CD4-positive, alpha-beta T cell treated with Interleukin-4 for 1 hour (primary cell): ENCODE measurements around the gene AATK.
"Not testable (repeated sequence)": the region's sequence is repeated elsewhere in the genome, so short reads cannot be mapped to it uniquely, and the experiment has no call there.

Experiments used
- DNase-seq, 2 donors: peaks; one replicate each; pipeline ENCODE4 v3.0.0-alpha.2; 2020 to 2022

Gene AATK

DNA sequence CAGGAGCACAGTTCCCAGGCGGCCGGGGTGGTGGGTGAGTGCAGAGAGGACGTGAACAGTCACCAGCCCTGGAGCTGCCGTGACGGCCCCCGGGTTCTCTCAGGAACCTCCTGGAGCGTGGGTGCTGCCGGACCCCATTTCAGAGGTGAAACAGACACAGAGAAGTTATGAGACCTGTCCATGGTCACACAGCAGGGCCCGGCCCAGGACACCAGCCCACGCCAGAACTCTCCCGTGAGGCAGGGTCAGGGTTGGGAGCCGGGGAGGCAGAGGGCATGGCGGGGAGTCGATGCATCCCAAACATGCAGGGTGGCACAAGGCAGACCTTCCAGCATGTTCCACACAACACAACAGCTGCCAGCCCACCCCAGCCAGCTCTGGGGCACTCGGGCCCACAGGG, 4.5 kb downstream of the AATK start:
- DNase-seq = no peak

DNA sequence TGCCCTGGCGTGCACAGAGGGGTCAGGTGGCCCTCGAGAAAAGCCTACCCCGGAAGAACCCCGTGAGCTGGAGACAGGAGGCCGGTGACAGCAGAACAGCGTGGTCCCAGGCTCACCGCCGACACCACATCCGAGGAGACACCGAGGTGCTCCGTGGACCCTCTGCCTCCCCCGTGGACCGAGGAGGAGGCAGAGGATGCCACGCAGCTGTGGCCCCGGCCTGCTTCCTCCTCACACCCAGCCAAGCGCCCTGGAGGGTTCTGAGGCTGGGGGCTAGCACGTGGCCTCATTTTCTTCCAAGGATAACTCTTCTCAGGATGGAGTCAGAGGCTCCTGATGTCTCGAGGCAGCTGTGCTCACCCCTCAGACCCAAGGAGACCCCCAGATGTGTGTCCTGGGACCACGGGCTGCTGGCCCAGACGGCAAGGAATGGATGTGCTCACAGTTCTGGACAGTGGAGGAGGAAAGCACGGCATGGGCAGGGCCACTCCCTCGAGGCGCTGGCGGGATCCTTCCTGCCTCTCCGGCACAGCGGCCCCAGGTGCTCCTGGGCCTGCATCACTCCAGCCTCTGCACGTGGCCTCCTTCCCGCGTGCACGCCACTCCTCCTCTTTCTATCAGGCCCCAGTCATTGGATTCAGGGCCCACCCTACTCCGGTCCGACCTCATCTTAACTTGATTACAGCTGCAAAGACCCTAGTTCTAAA, 5.1 kb downstream of the AATK start:
- DNase-seq = no peak

DNA sequence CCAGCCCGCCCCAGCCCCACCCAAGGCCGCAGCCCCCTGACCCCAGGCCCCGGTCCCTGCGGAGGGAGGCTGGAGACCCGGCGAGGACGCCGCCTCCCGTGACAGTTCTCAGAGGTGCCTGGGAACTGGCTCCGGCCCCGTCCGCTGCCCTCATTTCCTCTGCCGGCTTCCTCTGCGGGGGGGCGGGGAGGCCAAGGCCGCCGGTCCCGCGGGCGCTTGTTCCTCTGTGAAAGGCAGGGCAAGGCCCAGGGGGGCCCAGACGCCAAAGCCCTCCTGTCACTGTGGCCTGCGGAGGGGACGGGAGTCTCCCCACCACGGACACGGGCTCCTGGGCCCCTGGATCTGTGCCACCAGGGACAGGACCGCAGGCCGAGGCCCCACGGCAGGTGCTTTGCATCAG, 5.7 kb downstream of the AATK start:
- DNase-seq = peak in 1 of 2 donors; percentile 38

DNA sequence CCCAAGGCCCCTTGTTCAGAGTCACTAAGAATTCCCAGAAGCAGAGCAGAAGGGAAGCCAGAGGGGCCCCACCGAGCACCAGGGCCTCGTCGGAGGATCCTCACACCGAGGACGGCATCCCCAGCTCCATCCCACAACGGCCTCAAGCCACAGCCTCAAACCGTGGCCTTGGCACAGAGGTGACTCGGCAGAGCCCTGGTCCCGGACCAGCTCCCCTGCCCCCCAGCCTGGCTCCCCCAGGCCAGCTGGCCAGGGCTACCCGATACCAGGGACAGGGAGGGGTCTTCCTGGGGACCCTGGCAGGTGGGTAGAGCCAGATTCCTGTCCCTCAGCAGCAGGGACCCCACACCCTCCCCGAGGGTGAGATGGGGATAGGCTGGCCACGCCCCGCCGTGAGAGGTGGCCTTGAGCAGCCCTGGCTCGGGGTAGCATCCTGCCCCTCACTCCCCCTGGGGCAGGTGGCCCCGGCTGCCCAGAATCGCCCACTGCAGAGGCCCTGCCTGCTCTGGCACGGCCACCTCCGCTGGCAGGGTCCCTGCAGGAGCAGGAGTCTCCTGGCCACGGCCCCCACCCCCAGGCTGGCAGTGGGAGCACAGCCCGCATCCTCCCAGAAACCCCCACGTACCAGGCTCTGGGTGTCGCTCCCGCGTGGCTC, 6.3 kb downstream of the AATK start:
- DNase-seq = no peak

DNA sequence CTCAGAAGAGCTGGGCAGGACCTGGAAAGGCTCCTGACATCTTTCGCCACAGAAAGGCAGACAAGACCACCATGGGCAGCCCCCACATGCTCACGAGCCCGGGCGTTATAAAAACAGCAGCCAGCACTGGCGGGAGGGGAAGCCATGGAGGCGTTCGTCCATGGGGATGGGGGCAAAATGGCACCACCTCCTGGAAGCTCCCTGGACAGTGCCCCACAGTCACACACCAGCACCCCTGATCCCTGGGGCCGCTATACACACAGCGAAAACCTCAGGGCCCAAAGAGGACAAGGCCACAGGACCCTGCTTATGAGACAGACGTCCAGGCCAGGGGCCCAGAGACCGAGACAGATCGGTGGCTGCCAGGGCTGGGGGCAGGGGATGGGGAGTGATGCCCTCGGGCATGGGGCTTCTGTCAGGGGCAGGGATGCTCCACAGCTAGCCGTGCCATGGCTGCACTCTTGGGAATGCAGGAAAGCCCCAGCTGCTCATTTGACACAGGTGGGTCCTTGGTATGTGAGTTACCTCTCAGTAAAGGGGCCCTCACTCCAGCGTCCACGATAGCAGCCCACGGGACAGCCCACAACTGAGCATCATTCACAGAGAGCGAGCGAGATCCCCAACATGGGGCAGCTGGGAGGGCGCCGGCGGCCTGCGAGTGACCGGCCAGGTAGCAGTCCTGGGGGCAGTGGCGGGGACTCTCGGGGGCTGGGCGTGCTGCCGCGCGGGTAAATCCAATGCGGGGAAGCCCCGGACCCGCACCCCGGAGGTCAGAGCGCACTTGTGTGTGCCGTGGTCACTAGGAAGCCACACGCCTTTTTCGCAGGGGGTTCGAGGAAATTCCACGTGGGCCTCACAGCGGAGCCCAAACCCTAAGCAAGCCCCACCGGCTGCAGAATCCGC, 7.1 kb downstream of the AATK start:
- DNase-seq = no peak

DNA sequence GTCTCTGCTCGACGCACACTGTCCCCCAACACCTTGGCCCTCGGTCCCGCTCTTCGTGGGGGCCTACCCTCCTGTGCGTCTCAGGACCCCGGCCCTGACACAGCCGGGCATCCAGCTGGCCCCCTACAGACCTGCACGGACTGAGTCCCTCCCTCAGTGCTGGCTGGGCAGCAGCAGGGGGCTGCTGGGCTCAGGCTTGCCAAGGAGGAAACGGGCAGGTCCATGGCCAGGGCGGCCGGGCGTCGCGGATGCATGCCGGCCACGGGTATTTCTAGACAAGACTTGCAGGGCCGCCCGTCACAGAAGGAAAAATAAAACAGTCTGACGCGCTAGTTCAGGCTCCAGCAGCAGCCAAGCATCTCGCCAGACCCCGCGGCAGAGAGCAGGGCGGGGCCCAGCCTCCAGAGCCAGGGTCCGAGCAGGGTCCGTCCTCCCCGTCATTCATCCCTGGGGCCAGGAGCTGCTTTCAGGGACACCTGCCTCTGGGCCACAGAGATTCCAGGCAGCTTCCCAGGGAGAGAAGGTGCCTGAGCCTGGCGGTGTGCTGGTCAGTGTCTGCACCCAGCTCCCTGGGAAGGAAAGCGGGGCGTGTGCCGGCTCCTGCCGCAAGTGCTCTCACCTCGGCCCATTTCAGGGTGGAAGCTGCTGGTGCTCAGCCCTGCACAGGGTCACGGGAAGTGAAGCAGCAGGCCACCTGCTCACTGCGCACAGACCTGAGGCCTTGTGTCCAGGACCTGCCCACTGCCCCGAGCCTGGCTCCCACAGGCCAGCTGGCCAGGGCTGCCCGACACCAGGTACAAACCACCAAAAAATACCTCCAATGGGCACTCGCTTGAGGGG, 8.0 kb downstream of the AATK start:
- no peak for DNase-seq

DNA sequence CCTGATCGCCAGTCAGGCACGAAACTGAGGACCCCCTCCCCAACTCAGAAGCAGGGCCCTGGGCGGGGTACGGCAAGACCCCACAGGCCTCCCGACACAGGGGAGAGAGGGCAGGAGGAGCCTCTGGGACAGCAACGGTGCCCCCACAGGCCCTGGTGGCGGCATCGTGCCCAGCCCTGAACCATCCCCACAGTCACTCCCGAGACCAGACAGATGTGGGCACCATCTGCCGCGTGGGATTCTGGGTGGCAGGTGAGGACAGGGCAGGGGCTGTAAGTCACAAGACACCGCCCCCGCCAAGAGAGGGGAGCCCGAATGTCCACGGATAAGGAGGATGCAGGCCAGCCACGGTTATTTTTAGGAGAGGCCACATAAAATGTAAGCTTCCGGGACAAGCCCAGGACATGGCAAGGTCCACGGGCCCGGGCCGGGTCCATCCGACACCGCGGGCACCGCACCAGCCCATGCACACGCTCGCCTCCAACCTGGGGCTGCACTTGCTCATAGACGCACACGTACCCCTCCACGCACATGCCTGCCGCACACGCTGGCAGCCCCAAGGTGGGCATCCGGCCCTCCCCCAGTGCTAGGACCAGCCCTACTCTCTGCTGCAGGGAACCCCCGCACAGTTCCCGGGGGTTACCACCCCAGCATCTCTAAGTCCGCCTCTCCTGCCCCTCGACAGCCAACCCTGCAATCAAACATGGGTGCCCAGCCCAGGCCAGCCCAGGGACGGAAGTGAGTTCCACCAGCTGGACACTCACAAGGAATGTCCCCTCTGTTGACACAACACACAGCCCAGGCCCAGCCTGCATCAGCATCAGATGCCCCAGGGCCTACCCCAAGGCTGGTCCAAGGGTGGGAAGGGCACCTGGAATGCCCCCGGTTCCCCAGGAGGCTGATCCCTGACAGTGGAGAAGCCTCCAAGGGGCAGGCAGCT, 8.9 kb downstream of the AATK start:
- no peak for DNase-seq

DNA sequence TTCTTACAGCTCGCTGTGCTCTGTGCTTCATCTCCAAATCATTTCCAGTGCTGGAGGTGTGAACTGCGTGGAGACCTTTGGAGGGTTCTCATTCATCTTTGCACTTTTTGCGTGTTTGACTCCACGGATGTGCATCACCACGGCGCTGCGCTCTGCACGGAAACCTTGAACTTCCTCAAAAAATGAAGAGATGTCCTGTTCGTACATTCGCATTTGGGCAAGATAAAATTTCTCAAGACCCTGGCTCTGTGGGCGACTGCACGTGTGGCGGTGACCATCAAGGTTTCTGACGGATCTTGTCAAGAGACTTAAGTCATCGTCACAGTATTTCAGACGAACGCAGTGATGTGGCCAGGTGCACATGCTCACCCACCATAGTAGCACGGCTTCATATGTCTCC, 11.1 kb downstream of the AATK start:
- DNase-seq = peak in 1 of 2 donors; percentile 20

DNA sequence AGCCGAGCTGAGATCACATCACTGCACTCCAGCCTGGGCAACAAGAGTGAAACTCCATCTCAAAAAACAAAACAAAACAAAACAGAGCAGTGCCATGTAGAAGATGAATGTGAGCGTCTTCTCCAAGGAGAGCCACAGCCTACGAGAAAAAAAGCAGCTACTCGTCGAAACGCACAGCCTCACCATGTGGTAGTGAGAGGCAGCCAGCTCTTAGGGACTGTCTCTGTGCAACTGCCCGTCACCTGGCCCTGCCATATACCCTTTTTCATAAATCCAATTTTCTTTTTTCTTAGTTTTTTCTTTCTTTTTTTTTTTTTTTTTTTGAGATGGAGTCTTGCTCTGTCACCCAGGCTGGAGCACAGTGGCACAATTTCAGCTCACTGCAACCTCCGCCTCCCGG, 12.0 kb downstream of the AATK start:
- DNase-seq = not testable (repeated sequence)

DNA sequence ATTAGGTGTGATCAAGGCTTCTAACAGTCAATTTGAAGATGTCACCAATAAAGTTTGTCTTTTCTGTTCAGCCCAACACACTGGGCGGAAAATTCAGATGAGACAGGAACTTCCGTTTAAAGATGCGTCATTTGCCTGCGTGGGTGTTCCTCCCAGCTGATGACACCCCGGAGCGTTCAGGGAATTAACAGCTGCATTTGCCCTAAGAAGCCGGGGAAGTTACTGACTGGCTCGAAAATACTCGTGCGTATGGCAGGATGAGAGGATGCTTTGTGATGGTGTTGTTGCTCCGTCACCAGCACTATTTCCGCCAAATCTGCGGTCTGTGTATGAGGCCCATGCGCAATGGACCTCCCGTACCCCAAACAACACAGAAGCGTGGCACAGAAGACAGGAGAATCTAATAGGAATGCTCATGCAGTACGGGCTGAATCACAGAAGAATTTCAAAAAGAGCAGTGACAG, 12.6 kb downstream of the AATK start:
- DNase-seq = peak; percentile 36 to 50

DNA sequence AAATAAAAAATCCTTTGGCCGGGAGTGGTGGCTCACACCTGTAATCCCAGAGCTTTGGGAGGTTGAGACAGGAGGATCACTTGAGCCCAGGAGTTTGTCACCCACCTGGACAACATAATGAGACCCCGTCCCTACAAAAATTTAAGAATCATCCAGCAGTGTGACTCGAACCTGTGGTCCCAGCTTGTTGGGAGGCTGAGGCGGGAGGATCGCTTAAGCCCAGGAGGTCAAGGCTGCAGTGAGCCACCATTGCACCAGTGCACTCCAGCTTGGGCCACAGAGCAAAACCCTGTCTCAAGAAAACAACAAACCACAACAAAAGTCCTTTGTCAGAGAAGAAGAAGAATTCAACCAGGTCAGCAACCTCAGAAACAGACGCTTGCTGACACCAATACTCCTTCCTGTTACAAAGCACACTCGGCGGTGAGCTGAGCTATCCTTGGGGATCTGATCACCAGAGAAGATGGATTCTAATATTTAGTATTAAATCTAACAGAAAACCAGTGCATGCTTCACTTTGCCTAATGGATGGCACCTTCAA, 13.7 kb downstream of the AATK start:
- DNase-seq = no peak

DNA sequence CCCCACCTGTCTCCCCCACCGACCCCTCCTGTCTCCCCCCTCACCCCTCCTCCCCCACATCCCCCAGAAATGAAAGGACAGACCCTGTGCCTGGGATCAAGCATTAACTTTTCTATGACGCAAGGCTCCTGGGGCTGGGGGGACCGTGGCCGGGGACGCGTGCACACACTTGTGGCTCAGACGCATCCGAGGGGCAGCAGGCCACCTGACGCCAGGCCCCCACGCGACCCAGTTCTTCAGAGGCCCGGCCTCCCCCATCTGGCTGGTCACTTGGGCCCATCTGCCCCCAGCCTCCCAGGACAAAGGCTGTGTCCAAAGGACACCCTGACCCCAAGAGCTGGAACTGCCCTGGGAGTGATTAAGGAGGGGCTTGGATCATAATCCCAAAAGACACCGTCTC, 14.7 kb downstream of the AATK start:
- no peak for DNase-seq

DNA sequence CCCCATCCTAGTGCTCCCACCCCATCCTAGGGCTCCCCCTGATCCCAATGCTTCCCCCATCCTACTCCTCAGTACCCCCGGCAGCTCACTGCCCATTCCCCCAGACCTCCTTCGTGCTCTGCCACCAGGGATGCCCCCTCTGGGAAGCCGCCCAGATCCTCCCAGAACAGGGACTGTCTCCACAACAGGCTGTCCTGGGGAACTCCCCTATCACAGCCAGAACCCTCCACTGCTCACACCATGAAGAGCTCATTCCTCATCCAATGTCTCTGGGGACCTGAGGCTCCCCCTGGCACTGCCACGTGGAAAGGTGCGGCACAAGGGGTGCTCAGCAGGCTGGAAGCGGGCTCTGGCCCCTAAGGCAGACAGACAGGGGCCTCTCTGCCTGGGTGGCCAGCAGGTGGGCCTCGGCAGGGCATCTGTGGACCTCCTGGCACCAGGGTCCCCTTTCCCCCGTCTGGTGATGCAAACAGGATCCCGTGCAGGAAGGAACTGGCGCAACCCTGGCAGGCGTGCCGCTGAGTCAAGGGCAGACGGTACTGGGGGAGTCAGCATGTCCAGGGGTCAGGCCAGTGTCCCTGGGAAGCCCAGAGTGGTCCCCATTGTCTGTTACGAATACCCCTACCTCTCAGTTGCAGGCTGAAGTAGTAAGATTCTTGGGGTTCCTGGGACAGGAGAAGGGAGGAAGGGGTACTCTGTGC, 15.5 kb downstream of the AATK start:
- peak in 1 of 2 donors; percentile 67 for DNase-seq

DNA sequence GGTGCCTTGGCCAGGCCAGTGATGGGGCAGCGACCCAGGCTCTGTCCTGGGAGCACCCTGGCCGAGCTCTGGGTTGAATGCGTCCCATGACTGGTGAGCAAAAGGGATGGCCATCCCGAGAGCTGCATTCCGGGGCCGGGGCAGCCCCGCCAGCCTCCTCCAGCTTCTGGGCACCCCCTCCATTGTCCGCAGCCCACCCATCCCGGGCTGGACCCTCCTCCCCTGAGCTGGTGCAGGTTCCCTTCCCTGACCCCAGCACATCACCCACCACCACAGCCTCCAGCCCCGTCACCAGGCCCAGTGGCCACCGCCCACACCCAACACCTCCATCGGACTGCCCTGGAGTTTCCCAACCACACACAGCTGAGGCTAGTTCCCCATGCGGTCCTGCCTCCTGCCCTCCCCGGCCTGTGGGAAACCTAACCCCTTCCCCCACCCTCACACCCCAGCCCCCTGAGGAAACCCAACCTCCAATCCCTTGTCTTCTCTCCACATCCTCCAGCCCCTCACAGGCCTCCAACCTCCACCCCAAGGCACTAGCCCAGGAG, 17.0 kb downstream of the AATK start:
- DNase-seq = peak in 1 of 2 donors; percentile 48

DNA sequence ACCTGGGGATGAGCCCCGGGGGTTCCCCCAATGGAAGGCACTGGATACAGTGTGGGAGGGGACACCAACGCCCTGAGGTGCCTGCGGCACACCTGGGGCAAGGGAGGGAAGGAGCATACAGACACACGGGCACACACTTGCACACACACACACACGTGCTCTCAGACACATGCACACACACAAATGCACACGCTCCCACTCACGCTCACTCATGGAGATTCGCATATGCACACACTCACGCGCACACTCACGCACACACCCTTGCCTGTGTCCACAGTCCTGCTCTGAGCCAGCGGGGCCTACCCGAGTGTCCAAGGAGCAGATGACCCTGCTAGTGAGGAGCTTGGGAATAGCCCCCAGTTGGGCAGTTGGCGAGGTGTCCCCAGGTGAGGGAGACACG, 17.4 kb downstream of the AATK start:
- no peak for DNase-seq

DNA sequence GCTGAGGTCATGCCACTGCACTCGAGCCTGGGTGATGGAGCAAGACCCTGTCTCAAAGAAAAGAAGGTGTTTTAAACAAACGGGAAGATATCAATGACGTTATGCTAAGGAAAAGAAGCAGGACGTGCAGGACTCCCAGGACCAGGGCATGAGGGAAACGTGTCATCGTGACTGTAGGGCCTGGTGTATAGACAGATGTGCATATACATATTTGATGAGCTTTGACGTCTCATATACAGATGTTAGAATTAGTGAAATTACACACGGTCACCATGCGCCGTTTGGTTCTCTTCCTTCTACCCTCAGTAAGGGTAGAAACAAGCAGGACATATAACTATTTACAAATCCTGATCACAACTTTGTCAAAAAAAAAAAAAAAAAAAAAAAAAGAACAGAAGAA, 18.3 kb downstream of the AATK start:
- DNase-seq = no peak

DNA sequence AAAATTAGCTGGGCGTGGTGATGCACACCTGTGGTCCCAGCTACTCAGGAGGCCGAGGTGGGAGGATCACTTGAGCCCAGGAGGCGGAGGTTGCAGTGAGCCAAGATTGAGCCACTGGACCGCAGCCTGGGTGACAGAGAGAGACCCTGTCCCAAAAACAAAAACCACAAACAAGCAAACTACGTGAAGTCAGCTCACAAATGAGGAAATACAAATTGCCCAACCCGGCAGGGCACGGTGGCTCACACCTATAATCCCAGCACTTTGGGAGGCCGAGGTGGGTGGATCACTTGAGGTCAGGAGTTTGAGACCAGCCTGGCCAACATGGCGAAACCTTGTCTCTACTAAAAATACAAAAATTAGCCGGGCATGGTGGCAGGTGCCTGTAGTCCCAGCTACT, 19.8 kb downstream of the AATK start:
- not testable (repeated sequence) for DNase-seq

DNA sequence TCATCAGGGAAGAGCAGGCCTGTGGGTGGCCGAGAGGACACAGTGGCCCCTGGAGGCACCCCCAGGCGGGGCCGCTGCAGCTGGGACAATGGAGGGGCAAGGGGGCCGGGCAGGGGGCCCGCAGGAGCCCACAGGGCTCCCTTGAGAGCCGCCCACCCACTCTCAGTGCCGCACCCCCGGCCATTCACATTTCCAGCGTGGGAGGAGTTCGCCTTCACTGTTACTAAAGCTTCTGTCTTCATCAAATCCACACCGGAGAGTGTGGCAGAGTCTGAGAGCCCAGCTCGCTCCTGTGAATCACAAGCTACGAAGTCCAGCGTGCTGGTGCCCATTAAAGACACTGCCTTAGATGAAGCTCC, 21.6 kb downstream of the AATK start:
- DNase-seq = no peak

DNA sequence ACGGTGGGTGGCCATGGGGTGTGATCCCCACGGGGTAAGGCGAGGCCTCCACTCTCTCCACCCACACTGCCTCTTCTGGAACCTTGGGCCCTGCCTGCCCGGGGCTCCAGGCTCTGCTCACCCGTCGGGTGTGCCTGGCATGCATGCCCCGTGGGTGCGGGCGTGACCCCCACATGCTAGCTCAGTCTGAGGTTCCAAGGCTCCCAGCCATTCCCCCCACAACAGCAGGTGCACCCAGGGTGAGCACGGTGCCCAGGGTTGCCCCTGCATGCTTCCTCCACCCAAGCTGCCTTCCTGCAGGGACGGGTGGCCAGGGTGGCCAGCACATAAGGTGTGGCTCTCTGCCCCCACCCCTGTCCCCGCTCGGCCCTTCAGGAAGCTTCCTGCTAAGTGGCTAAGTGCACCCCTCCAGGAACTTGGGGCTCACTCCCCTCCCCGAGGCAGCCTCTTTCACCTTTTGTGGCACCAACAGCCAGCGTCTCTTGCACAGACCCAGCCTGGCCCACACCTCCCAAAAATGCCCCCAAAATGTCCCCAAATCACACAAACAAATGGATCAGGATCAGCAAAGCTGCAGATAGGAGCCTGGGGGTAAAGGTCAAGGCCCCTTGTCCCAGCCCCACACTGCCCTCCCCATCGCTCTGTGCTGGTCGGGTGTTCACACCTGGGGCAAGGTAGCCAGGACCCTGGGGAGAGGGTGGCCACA, 22.2 kb downstream of the AATK start:
- DNase-seq = no peak

DNA sequence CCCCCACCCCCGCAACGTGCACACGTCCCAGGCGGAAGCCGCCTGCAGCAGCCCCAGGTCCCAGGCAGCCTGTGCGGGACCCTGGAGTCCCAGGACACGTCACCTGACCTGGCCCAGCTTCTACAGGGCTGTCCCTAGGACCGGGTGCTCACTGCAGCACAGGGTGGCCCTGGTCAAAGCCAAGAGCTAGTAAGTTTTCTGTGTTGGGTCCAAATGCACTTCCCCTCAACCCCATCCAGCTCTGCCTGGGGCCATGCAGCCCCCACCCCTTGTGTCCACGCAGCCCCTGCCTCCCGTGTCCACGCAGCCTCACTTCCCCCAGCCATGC, 22.9 kb downstream of the AATK start:
- no peak for DNase-seq
